GM10248 (cell line): ENCODE data around the gene C1orf56.
A peak's percentile ranks its signal among the peaks of the same experiment; 100 is the strongest.

ENCODE experiments used
- CTCF ChIA-PET: fragments of 300-600 bp; sonication (Branson Sonifier 250); formaldehyde crosslinking; extraction: SDS; loops from one replicate; lab custom pipeline; 2021; ENCODE audit warnings: antibody characterized with exemption; lab: Yijun Ruan, JAX
- POLR2A ChIA-PET: fragments of 350-650 bp; sonication (Branson Sonifier 250); formaldehyde crosslinking; extraction: SDS; loops from one replicate; lab custom pipeline; 2020; ENCODE audit warnings: antibody characterized with exemption; lab: Yijun Ruan, JAX
- DNase-seq: peaks from one replicate; pipeline ENCODE4 v3.0.0; 2012; ENCODE audit errors: extremely low spot score
- CTCF ChIP-seq: IDR thresholded peaks from 2 replicates; pipeline ENCODE4 v1.5.1; 2012; ENCODE audit warnings: mild to moderate bottlenecking, low read depth; ENCODE audit errors: extremely low read depth, missing control alignments, control extremely low read depth

C1orf56 gene

GRCh38 chr1:151058692-151059091 lies 11.1 kb downstream of the C1orf56 start:
- DNase-seq = no peak
- TF ChIP-seq CTCF = no peak
- ChIA-PET CTCF (interaction anchor here (0.9 to 9.5 kb wide), 12 partner anchors 10 to 97 kb away, joined by 3 to 69 read pairs (median 7); partner anchors contain the start of genes C1orf56, GABPB2, MINDY1 and TNFAIP8L2), POLR2A (interaction anchor here (1.2 to 2.0 kb wide), 3 partner anchors 9 to 16 kb away, joined by 4 to 10 read pairs (median 4); partner anchors contain the start of gene C1orf56)

- peak; percentile 75 for TF ChIP-seq CTCF
- ChIA-PET POLR2A (interaction anchor here (1.2 to 2.0 kb wide), 3 partner anchors 10 to 16 kb away, joined by 4 to 10 read pairs (median 4); partner anchors contain the start of gene C1orf56), CTCF (interaction anchor here (0.9 to 9.5 kb wide), 13 partner anchors 9 to 97 kb away, joined by 3 to 69 read pairs (median 4); partner anchors contain the start of genes C1orf56, GABPB2, MINDY1 and TNFAIP8L2)
- peak; percentile 92 for DNase-seq
Measured at GRCh38 chr1:151059109-151060006, 11.8 kb downstream of the C1orf56 start, which contains the start of gene CDC42SE1. TSS of gene CDC42SE1 (minus strand) at chr1:151059622. CDS start at chr1:151055730, 3,892 bp downstream.

- DNase-seq = peak; percentile 37
- TF ChIP-seq CTCF = no peak
- POLR2A ChIA-PET = no interaction called here
- CTCF ChIA-PET = interaction anchor here (1.0 to 9.5 kb wide), 12 partner anchors 8 to 96 kb away, joined by 3 to 69 read pairs (median 4); partner anchors contain the start of genes C1orf56, GABPB2, MINDY1 and TNFAIP8L2
Measured at GRCh38 chr1:151060007-151060656, 12.6 kb downstream of the C1orf56 start, which contains the start of gene MLLT11. TSS of gene MLLT11 (plus strand) at chr1:151060397. CDS start at chr1:151067225, 6,828 bp downstream.

- no peak for TF ChIP-seq CTCF
- ChIA-PET POLR2A (no interaction called here), CTCF (interaction anchor here (0.7 to 9.5 kb wide), 9 partner anchors 8 to 95 kb away, joined by 3 to 69 read pairs (median 4); partner anchors contain the start of genes C1orf56, GABPB2 and TNFAIP8L2)
- DNase-seq = no peak
Measured at GRCh38 chr1:151060657-151061421, 13.3 kb downstream of the C1orf56 start.

- DNase-seq = no peak
- CTCF ChIA-PET = interaction anchor here (0.7 to 9.5 kb wide), 4 partner anchors 10 to 56 kb away, joined by 3 to 69 read pairs (median 28); partner anchors contain the start of genes C1orf56 and GABPB2
- TF ChIP-seq CTCF = no peak
- POLR2A ChIA-PET = no interaction called here
Measured at GRCh38 chr1:151061704-151062103, 14.2 kb downstream of the C1orf56 start.
